Ovary (tissue), 3 donors: ENCODE measurements around the gene DENND2A.

Experiments used
- CTCF ChIP-seq, 3 donors: fragments of 450-650 bp in 2 of 3; fragments of 200-600 bp in 1 of 3; IDR thresholded peaks; one replicate each; pipeline versions ENCODE4 v1.5.1 to v1.8.0; 2016 to 2022; ENCODE audit warnings: antibody characterized with exemption in 3 of 3, mild to moderate bottlenecking in 1 of 3
- EP300 ChIP-seq: sonication (generic); formaldehyde crosslinking; IDR thresholded peaks from one replicate; pipeline ENCODE4 v1.6.1; 2017; ENCODE audit warnings: antibody characterized with exemption
- POLR2A ChIP-seq: fragments of 450-650 bp; IDR thresholded peaks from one replicate; pipeline ENCODE4 v1.6.1; 2017; ENCODE audit warnings: antibody characterized with exemption, mild to moderate bottlenecking, moderate library complexity
- donor health status: DM: no; HTN: no; CAD: no.

DNA sequence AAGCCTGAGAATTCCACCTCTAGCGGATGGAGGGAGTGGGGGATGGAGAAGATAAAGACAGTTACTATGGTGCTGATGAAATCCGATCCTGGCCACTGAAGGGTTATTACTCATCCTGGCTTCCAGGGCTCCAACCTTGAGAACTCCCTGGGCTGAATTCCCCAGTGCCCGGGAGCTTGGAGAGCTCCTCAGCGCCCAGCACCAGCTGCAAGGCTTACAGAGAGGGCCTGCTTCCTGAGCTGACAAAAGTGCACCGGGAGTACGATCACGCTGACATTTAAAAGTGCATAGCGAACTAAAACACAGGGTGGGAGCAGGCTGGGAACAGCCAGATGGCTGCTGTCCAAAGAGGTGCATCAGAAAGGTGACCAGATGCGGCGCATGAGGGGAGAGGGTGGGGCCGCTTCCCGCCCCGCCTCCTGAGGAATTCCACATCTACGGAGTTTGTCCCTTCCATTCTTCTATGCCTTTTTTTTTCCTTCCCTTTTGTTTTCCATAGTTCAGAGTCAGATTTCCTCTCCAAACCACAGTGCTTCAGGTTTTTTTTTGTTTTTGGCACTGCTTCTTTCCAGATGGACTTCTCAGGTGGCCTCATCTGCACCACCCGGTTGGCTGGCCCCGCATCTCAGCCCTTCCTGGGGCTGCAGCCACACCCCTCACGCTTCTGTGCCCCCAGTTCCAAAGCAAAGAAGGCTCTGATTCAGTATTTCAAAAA lies 98.9 kb downstream of the DENND2A start:
- TF ChIP-seq EP300: no peak
- no peak for TF ChIP-seq CTCF (IDR thresholded peaks at IDR 0.05)
- TF ChIP-seq POLR2A: no peak
